AG10803 (cell line): ENCODE results near the gene ZNF48.
A peak's percentile ranks its signal among the peaks of the same experiment; 100 is the strongest.

Experiments used
- DNase-seq: peaks from one replicate; pipeline ENCODE4 v3.0.0; 2010; ENCODE audit warnings: low read depth
- H3K4me3 ChIP-seq: 2 replicates; pipeline ENCODE4 v1.5.1; 2011; ENCODE audit warnings: mild to moderate bottlenecking, low read length, control low read depth
- TF ChIP-seq, protein P1 (sequence below): conservative IDR thresholded peaks from 2 replicates; pipeline ENCODE4 v1.5.1; 2011; ENCODE audit warnings: mild to moderate bottlenecking, low read length, control low read depth, inconsistent platforms

ZNF48 gene

DNA sequence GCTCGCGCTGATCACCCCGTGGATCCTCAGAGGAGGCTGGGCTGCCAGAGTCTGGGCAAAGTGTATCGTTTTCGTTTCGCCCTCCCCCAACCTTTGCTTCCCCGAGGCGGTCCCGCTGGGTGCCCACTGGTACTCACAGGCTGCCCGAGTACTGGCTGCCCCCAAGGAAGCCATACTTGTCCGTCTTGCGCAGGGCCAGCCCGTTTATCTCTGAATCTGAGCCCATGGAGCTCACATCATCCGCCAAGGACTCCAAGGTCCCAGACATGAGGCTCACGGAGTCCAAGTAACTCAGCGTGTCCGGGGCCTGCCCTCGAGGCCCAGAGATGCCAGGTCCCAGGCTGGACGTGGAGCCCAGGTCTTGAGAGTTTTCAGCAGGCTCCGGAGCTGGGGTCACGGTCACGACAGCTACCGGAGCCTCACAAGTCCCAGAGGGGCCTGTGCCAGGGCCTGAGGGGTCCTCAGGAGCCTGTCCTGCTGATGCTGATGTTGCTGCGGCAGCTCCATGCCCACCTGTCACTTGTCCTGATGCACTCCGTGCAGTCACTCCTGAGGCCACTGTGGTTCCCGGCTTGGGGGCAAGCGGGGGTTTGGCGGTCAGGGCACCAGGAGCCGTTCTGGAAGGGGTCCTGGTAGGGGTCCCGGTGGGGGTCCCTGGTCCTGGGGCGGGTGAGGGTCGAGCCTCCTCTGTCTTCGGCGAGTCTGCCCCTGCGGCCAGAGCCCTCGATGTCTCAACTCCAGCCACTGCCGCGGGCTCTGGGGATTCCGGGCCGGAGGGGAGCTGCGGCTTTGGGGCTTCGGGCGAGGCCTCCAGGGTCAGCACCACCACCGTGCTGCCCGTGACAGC lies 25.9 kb upstream of the ZNF48 start:
- DNase-seq, result no peak
- TF ChIP-seq, protein P1, sequence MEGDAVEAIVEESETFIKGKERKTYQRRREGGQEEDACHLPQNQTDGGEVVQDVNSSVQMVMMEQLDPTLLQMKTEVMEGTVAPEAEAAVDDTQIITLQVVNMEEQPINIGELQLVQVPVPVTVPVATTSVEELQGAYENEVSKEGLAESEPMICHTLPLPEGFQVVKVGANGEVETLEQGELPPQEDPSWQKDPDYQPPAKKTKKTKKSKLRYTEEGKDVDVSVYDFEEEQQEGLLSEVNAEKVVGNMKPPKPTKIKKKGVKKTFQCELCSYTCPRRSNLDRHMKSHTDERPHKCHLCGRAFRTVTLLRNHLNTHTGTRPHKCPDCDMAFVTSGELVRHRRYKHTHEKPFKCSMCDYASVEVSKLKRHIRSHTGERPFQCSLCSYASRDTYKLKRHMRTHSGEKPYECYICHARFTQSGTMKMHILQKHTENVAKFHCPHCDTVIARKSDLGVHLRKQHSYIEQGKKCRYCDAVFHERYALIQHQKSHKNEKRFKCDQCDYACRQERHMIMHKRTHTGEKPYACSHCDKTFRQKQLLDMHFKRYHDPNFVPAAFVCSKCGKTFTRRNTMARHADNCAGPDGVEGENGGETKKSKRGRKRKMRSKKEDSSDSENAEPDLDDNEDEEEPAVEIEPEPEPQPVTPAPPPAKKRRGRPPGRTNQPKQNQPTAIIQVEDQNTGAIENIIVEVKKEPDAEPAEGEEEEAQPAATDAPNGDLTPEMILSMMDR, result no peak
- H3K4me3 ChIP-seq, result peak overlapping the region; percentile 88

DNA sequence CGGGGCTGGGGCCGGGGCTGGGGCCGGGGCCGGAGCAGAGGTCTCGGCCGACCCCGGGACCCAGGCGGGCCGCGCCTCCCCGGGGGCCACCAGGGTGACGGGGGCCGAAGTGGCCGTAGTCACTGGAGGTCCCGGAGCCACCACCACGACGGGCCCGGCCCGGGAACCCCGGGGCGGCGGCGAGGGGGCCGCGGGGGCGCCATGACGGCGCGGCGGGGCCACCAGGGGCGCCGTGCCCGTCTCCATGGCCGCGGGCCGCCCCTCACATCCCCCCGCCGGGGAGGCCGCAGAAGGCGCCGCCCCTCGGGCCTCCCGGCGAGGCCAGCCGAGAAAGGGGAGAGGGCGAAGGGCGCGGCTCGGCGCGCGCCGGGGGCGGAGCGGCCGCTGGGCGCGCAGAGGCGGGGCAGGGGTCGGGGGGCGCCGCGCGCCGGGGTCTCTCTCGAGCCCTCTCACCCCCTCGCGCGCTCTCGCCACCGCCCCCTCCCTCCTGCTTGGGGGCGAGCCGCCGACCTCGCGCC lies 25.2 kb upstream of the ZNF48 start:
- H3K4me3 ChIP-seq, result peak overlapping the region; percentile 88
- peak; percentile 12 for DNase-seq
- TF ChIP-seq, protein P1, result no peak

DNA sequence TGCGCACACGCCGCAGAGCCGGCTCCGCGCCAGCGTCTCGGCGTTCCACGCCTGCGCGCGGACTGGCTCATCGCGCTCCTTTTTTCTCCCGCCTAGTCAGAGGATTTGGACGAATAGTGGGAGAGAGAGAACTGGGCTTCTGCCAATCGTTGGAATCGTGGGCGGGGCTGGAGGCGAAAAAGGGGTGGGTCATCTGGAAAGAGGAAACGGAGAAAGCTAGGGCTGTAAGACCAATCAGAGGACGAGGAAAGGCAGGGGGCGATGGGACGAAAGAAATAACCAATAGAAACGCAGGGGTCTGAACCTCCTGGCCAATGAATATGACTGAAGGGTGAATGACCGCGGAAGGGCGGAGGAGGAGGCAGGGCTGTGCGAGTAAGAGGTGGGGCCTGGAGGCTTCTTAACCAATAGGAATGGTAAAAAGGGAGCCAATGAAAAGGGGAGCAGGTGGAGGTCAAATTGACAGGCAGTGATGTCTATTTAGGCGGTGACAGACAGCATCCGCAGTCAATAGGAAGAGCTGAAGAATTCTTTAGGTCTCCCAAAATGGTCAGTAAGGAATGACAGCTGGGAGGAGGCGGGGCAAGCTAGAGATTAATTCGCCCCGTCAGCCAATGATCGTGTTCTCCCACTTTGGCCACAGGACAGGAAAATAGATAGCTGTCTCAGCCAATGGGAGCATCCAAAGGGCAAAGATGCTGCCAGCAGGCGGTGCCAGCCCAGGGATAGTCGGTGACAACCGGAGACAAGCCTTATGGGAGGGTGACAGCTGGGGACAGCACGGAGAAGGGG lies 24.6 kb upstream of the ZNF48 start, which contains the start of gene TBC1D10B:
Gene TBC1D10B, minus strand, starts transcription at position 39 of the 792 bp plus-strand sequence. CDS start 311 bp downstream, outside the sequence.
- DNase-seq, result peak; percentile 100
- peak within 1 kb of the TSS; percentile 88 for H3K4me3 ChIP-seq
- TF ChIP-seq, protein P1, result peak; percentile 20; the same call in 1 of the 2 replicates

DNA sequence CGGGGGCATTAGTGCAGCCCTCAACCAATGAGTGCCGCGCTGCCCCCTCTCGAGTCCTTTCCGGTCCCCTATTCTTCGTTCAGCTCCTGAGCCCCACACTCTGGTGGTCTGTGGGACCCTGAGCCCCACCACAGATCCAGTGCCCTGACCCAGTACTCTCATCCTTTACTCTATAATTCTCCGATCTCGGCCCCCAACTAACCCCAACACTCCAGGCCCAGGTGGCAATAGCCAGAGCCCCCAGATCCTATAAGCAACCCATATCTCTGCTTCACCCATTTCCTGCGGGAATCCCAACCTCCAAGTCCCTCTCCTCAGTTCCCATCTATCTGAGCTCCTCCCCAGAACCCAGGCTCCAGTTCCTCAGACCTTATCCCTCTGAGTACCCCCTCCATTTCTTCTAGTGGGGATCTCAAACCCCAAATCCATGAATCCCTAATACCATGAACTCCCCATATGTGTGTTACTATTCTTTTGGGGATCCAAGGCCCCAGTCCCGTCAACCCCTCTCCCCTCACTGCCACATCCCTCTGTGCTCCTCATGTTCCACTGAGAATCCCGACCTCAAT lies 23.9 kb upstream of the ZNF48 start:
- H3K4me3 ChIP-seq, result peak overlapping the region; percentile 71
- TF ChIP-seq, protein P1, result no peak
- no peak for DNase-seq

DNA sequence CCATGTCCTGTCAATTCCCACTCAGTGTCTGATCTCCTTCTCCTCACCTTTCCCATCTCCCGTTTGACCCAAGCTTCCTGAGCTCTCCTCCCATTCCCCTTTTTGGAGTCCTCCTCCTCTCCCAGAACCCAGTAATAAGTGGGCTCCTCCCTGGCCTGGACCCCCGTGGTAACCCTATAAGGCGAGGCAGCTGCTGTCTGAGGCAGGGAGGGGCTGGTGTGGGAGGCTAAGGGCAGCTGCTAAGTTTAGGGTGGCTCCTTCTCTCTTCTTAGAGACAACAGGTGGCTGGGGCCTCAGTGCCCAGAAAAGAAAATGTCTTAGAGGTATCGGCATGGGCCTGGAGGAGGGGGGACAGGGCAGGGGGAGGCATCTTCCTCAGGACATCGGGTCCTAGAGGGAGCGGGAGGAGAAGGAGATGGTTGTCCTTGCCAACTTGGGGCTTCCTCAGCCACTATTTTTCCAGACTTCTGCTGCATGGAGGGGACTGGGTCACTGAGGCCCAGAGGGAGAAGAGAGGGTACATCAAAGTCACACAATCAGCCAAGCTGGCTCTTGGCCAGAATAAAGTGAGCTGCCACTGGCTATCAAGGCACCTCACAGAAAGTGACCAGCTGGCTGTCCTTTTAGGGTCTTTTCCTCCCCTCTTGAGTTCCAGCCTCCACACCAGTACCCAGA lies 23.0 kb upstream of the ZNF48 start:
- no peak overlapping the region for H3K4me3 ChIP-seq
- TF ChIP-seq, protein P1, result no peak
- DNase-seq, result no peak

DNA sequence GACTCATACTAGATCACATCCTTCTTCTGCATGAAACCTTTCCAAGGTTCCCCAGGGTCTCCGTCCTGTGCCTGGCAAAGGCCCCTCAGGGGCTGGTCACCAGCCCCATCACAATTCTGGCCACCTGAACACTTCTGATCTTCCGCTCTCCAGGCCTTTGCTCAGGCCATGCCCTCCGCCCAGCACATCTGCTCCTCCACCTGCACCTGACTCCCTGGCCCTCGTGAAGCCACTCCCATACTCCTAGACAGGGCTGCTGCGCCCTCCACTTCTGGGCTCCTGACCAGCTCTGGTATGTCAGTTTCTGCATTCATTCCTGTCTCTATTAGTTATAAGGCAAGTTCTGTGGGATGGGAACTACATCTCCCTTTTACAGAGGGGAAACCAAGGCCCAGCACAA lies 22.5 kb upstream of the ZNF48 start:
- DNase-seq, result no peak
- TF ChIP-seq, protein P1, result no peak
- H3K4me3 ChIP-seq, result no peak overlapping the region
